Neural crest cell (in vitro differentiated cells): ENCODE measurements around the gene ATP10D. TPM values are rescaled to one million over a fixed set of nuclear protein-coding genes. Genes with fewer than 3 reads are reported as not detected.

Experiments used
- DNase-seq: peaks from one replicate; pipeline ENCODE4 v3.0.0; 2021; ENCODE audit warnings: low read depth, mixed read lengths, low spot score
- H3K27ac Mint-ChIP-seq: one replicate; pipeline ENCODE4 v1.8.0; 2021; ENCODE audit warnings: mild to moderate bottlenecking, mixed read lengths; ENCODE audit not compliant: unreplicated experiment
- H3K27me3 Mint-ChIP-seq: 2 replicates; pipeline ENCODE4 v1.8.0; 2021; ENCODE audit warnings: low read depth, mild to moderate bottlenecking, mixed read lengths
- H3K36me3 Mint-ChIP-seq: 2 replicates; pipeline ENCODE4 v1.8.0; 2021; ENCODE audit warnings: low read depth, mild to moderate bottlenecking, mixed read lengths
- H3K4me1 Mint-ChIP-seq: 2 replicates; pipeline ENCODE4 v1.8.0; 2021; ENCODE audit warnings: mixed read lengths
- H3K4me3 Mint-ChIP-seq: one replicate; pipeline ENCODE4 v1.8.0; 2021; ENCODE audit warnings: mild to moderate bottlenecking, mixed read lengths
- H3K9me3 Mint-ChIP-seq: 2 replicates; pipeline ENCODE4 v1.8.0; 2021; ENCODE audit warnings: mixed read lengths
- total RNA-seq: library from RNA; stranded (reverse); gene quantifications from 2 replicates; pipeline ENCODE4 v1.2.1, GENCODE V29; 2021
- TF ChIP-seq, protein P1 (sequence below): fragments of 200-600 bp; sonication (generic); conservative IDR thresholded peaks from 2 replicates; pipeline ENCODE4 v1.5.0; 2021; ENCODE audit warnings: antibody characterized with exemption, mild to moderate bottlenecking

Gene ATP10D
- total RNA-seq, 1 donor from 2014 or later, result 7.9 TPM

- no peaks in the 10 kb centered on the region for H3K27me3 Mint-ChIP-seq
- no peak overlapping the region for H3K4me3 Mint-ChIP-seq
- H3K9me3 Mint-ChIP-seq, result no peaks in the 10 kb centered on the region
- no peak overlapping the region for H3K27ac Mint-ChIP-seq
- no peaks in the 10 kb centered on the region for H3K4me1 Mint-ChIP-seq
- no peak for DNase-seq
- TF ChIP-seq, protein P1, sequence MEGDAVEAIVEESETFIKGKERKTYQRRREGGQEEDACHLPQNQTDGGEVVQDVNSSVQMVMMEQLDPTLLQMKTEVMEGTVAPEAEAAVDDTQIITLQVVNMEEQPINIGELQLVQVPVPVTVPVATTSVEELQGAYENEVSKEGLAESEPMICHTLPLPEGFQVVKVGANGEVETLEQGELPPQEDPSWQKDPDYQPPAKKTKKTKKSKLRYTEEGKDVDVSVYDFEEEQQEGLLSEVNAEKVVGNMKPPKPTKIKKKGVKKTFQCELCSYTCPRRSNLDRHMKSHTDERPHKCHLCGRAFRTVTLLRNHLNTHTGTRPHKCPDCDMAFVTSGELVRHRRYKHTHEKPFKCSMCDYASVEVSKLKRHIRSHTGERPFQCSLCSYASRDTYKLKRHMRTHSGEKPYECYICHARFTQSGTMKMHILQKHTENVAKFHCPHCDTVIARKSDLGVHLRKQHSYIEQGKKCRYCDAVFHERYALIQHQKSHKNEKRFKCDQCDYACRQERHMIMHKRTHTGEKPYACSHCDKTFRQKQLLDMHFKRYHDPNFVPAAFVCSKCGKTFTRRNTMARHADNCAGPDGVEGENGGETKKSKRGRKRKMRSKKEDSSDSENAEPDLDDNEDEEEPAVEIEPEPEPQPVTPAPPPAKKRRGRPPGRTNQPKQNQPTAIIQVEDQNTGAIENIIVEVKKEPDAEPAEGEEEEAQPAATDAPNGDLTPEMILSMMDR, result no peak
- no peaks in the 10 kb centered on the region for H3K36me3 Mint-ChIP-seq
These were observed 113.2 kb downstream of the ATP10D start for GRCh38 chr4:47598320-47598719.

DNA sequence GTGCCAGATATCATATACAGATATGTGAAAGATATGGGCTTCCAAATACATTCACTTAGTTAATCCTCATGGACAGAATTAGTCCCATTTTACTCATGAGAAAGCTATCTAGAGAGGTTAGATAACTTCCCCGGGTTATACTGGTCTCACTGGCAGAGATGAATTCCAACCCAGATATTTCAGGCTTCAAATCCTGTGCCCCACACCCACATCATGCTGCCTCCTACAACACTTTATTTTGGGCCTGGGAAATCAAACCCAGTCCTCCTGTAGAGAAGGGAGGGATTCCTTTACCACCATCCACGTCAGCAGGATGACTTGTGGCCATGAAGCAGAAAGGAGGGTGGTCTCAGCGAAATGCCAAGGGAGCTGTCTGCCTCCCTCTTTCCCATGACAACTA is 113.8 kb downstream of the ATP10D start:
- Mint-ChIP-seq H3K4me3 (no peak overlapping the region), H3K27me3 (no peaks in the 10 kb centered on the region), H3K9me3 (no peaks in the 10 kb centered on the region), H3K36me3 (no peaks in the 10 kb centered on the region), H3K4me1 (no peaks in the 10 kb centered on the region), H3K27ac (no peak overlapping the region)
- no peak for DNase-seq
- TF ChIP-seq, protein P1, result no peak

DNA sequence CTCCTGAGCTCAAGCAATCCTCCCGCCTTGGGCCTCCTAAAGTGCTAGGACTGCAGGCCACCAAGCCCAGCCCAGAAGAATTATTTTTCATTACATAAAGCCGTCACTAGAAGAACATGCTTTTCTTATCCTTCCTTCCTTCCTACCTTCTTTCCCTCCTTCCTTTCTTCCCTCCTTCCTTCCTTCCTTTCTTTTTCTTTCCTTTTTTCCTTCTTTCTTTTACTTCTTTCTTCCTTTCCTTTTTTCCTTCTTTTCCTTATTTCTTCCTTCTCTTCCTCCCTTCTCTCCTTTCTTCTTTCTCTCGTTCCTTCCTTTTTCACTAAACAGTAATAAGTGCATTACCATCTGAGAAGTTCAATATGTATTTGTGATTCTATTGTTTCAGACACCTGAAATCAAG is 121.4 kb downstream of the ATP10D start:
- H3K9me3 Mint-ChIP-seq, result peaks cover 2% of the 10 kb centered on the region
- H3K27ac Mint-ChIP-seq, result no peak overlapping the region
- TF ChIP-seq, protein P1, result no peak
- H3K27me3 Mint-ChIP-seq, result peaks cover 4% of the 10 kb centered on the region
- no peaks in the 10 kb centered on the region for H3K4me1 Mint-ChIP-seq
- H3K4me3 Mint-ChIP-seq, result no peak overlapping the region
- no peak for DNase-seq
- no peaks in the 10 kb centered on the region for H3K36me3 Mint-ChIP-seq

- no peak for DNase-seq
- Mint-ChIP-seq H3K4me3 (no peak overlapping the region), H3K4me1 (no peaks in the 10 kb centered on the region), H3K9me3 (peaks cover 5% of the 10 kb centered on the region), H3K27ac (no peak overlapping the region), H3K36me3 (no peaks in the 10 kb centered on the region), H3K27me3 (peaks cover 4% of the 10 kb centered on the region)
- TF ChIP-seq, protein P1, result no peak
These were observed 127.3 kb downstream of the ATP10D start for GRCh38 chr4:47612116-47613023.

DNA sequence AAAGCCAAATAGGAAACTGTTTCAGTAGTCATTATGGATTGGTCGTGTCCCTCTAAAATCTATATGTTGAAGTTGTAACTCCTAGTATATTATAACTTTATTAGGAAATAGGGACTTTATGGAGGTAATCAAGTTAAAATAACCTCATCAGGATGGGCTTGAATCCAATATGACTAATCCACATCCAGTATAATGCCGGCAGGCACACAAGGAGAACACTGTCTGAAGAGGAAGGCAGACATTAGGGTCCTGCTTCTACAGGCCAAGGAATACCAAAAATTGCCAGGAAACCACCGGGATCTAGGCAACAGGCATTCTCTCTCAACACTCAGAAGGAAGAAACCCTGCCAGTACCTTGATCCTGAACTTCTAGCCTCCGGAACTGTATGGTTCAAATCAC is 130.3 kb downstream of the ATP10D start:
- no peaks in the 10 kb centered on the region for H3K4me1 Mint-ChIP-seq
- H3K27ac Mint-ChIP-seq, result no peak overlapping the region
- peaks cover 4% of the 10 kb centered on the region for H3K27me3 Mint-ChIP-seq
- no peak overlapping the region for H3K4me3 Mint-ChIP-seq
- peaks cover 5% of the 10 kb centered on the region for H3K9me3 Mint-ChIP-seq
- no peak for DNase-seq
- H3K36me3 Mint-ChIP-seq, result no peaks in the 10 kb centered on the region
- TF ChIP-seq, protein P1, result no peak
